GM13976 (cell line): ENCODE results near the gene TMEM164.
A peak's percentile ranks its signal among the peaks of the same experiment; 100 is the strongest.

ENCODE experiments used
- DNase-seq: peaks from one replicate; pipeline ENCODE4 v3.0.0; 2012; ENCODE audit warnings: low spot score
- in situ Hi-C: fragments of 300-500 bp; cut with MboI; formaldehyde crosslinking; loops from one replicate; pipeline ENCODE4 v1.12.0; 2022; ENCODE audit warnings: low sequenced_read_pairs, mixed read lengths, inconsistent platforms; ENCODE audit not compliant: unreplicated experiment
- TF ChIP-seq, protein P1 (sequence below): IDR thresholded peaks from 2 replicates; pipeline ENCODE4 v1.5.1; 2012; ENCODE audit warnings: borderline replicate concordance, mild to moderate bottlenecking; ENCODE audit not compliant: insufficient read depth; ENCODE audit errors: extremely low read depth, missing control alignments, control extremely low read depth

The TMEM164 gene

DNA sequence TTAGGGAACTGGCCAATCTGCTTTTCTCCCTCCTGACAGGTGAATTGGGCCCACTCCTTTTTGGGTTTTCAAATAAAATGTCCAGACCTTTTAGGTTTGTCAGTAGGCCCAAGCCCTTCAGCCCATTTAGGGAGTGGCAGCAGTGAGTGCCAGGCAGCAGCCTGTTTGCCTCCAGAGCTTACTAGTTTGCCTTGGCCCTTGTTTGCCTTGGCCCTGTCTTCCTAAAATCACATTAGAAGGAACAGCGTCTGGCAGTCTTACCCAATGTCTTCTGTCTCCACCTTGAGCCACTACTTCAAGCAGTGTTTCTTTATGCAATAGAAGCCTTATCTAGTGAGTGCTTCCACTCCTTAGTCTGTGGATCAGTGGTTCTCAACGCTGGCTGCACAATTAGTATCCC, 117.1 kb downstream of the TMEM164 start:
- TF ChIP-seq, protein P1, sequence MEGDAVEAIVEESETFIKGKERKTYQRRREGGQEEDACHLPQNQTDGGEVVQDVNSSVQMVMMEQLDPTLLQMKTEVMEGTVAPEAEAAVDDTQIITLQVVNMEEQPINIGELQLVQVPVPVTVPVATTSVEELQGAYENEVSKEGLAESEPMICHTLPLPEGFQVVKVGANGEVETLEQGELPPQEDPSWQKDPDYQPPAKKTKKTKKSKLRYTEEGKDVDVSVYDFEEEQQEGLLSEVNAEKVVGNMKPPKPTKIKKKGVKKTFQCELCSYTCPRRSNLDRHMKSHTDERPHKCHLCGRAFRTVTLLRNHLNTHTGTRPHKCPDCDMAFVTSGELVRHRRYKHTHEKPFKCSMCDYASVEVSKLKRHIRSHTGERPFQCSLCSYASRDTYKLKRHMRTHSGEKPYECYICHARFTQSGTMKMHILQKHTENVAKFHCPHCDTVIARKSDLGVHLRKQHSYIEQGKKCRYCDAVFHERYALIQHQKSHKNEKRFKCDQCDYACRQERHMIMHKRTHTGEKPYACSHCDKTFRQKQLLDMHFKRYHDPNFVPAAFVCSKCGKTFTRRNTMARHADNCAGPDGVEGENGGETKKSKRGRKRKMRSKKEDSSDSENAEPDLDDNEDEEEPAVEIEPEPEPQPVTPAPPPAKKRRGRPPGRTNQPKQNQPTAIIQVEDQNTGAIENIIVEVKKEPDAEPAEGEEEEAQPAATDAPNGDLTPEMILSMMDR = no peak
- in situ Hi-C loops = no loop called here
- DNase-seq = no peak

DNA sequence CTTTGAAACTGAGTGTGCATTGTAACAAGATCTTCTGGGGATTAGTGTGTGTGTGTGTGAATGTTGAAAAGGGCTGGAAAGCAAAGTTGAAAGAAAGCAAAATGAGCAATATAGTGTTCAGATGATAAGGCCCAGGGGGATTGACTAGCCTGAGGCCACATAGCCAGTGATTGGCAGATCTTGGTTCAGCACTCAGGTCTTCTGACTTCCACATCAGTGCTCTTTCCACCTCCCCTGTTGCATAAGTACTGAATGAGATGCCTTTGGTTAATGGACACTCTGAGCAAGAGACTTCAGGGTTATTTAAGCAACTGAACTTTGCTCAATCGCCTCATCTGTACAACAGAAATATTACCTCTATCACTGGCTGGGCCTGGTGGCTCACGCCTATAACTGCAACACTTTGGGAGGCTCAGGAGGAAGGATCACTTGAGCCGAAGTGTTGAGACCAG, 120.4 kb downstream of the TMEM164 start:
- TF ChIP-seq, protein P1 = no peak
- in situ Hi-C loops = no loop called here
- no peak for DNase-seq

DNA sequence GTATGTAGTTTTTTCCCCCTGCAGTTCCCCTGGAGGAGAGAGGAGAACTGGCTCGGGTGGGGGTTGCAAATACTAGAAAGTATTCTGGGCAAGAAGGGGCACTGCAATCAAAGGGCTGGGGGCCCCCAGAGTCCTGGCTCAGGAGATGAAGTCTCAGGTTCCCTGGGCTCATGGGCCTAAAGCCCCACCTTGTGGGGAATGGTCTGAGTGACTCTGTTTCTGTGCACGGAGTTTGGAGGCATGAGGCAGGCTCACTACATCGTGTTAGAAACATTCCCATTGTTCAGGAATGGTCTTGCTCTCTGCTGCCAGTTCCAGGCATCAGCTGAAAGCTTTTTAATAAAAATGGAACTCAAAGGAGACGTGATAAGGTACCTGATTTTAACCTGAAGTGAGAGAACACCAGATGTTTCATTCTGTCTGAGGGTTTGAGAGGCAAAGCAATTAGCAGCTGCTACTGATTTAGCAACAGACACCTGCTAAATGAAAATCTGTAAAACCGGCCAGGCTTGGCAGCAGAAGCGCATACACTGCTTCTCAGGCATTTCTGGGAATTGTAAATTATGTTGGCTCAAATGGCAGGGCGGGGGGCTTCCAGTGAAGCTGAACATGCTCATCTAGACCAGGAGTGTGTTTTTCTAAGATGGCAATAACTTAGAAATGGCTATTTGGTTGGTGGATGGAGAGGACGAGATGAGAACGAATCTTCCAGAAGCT, 122.7 kb downstream of the TMEM164 start:
- in situ Hi-C loops = loop anchor here (25.0 kb wide), 1 partner anchor 213 kb away; no protein-coding TSS in a partner anchor
- DNase-seq = no peak
- TF ChIP-seq, protein P1 = peak; percentile 6

DNA sequence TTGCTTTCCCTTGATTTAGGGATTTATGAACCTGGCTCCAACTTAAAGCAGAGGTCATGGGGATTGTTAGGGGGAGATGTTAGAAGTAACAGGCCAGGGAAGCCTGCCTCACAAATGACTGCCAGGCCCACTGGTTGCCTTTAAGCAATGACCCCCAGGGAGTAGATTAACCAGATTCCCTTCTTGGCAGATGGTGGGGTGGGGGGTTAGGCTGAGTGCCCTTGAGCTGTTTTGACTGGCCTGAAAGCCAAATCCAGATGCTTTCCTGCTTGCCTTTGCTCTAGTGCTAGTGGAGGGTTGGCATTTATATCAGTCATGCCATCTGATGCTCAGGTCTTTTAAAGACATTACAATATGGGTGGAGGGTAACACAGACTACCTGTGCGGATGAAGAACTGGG, 128.1 kb downstream of the TMEM164 start:
- no peak for DNase-seq
- TF ChIP-seq, protein P1 = no peak
- in situ Hi-C loops = loop anchor here (25.0 kb wide), 1 partner anchor 219 kb away; no protein-coding TSS in a partner anchor

DNA sequence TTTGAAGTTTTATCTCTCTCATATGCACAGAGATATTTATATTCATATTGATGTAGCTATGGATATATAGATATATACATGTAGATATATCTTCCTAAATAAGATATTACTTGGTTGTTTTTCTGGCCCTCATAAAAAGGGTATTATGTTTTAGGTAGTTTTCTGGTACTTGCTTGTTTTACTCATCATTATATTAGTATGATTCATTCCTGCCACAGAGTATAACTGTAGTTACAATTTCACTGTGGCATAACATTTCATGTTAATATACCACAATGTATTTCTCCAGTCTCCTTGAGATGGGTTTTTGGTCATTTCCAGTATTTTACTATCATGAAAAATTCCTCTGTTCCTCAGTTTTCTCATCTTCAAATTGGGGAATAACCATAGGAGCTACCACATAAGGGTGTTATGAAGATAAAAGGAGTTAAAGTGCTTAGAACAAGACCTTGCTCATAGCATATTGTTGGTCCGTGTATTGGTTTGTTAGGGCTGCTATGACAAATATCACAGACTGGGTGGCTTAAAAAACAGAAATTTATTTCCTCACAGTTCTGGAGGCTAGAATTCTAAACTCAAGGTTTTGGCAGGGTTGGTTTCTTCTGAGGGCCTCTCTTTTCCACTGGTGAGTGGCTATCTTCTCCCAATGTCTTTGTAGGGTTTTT, 129.7 kb downstream of the TMEM164 start:
- DNase-seq = no peak
- TF ChIP-seq, protein P1 = no peak
- in situ Hi-C loops = loop anchor here (25.0 kb wide), 1 partner anchor 220 kb away; no protein-coding TSS in a partner anchor

DNA sequence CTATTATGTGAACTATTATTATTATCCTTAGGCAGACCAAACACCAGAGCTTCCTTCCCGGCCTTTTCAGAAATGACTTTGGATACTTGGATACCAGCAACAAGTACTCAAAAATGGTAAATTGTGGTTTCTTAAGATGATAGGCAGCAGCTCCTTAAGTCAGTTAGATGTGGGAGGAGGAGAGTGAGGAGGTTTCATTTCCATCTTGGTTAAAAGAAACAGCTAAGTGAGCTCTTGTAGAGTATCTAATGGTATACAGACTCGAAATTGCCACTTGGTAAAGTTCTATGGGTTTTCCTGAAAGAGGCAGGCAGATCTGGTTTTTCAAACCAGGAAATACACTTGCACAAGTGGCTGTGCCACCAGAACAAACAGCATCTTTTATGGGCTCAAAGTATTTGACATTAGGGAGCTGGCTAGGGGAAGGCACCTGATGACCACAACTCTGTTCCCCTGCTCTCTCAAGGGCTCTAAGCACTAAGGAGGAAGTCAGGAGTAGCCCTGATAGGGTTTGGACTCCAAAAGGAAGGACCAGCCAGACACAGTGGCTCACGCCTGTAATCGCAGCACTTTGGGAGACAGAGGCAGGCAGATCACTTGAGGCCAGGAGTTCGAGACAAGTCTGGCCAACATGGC, 130.9 kb downstream of the TMEM164 start:
- in situ Hi-C loops = loop anchor here (25.0 kb wide), 1 partner anchor 222 kb away; no protein-coding TSS in a partner anchor
- DNase-seq = no peak
- TF ChIP-seq, protein P1 = no peak
